ENCODE measurements around the gene TRPC4AP.

The TRPC4AP gene

GRCh38 chr20:35066194-35066593 is 26.4 kb downstream of the TRPC4AP start:
- no peak for DNase-seq
- no peaks in the 10 kb centered on the region for H3K9me3 ChIP-seq
- no peaks in the 10 kb centered on the region for H3K4me1 ChIP-seq
- H3K36me3 ChIP-seq, result peaks cover 21% of the 10 kb centered on the region
- H3K27me3 ChIP-seq, result no peaks in the 10 kb centered on the region
- TF ChIP-seq CTCF (IDR thresholded peaks at IDR 0.05; ENCODE audit: low read depth, low read length), result no peak
- no peak overlapping the region for H3K4me3 ChIP-seq (ENCODE audit: low read depth, low read length)

- no peak for TF ChIP-seq CTCF (IDR thresholded peaks at IDR 0.05; ENCODE audit: low read depth, low read length)
- H3K27me3 ChIP-seq, result no peaks in the 10 kb centered on the region
- H3K9me3 ChIP-seq, result no peaks in the 10 kb centered on the region
- DNase-seq, result no peak
- H3K4me1 ChIP-seq, result no peaks in the 10 kb centered on the region
- no peak overlapping the region for H3K4me3 ChIP-seq (ENCODE audit: low read depth, low read length)
- H3K36me3 ChIP-seq, result peaks cover 21% of the 10 kb centered on the region
These were observed 27.4 kb downstream of the TRPC4AP start for GRCh38 chr20:35065181-35065580.

- H3K4me1 ChIP-seq, result no peaks in the 10 kb centered on the region
- peaks cover 16% of the 10 kb centered on the region for H3K36me3 ChIP-seq
- H3K27me3 ChIP-seq, result no peaks in the 10 kb centered on the region
- no peak for DNase-seq
- no peak overlapping the region for H3K4me3 ChIP-seq (ENCODE audit: low read depth, low read length)
- H3K9me3 ChIP-seq, result no peaks in the 10 kb centered on the region
- TF ChIP-seq CTCF (IDR thresholded peaks at IDR 0.05; ENCODE audit: low read depth, low read length), result no peak
These were observed 29.4 kb downstream of the TRPC4AP start for GRCh38 chr20:35063168-35063567.

GRCh38 chr20:35062478-35062877 is 30.1 kb downstream of the TRPC4AP start:
- Histone ChIP-seq H3K27me3 (no peaks in the 10 kb centered on the region), H3K36me3 (peaks cover 9% of the 10 kb centered on the region), H3K9me3 (no peaks in the 10 kb centered on the region), H3K4me3 (ENCODE audit: low read depth, low read length) (no peak overlapping the region), H3K4me1 (no peaks in the 10 kb centered on the region)
- no peak for DNase-seq
- no peak for TF ChIP-seq CTCF (IDR thresholded peaks at IDR 0.05; ENCODE audit: low read depth, low read length)

GRCh38 chr20:35060168-35060567 is 32.4 kb downstream of the TRPC4AP start:
- no peaks in the 10 kb centered on the region for H3K27me3 ChIP-seq
- H3K4me3 ChIP-seq (ENCODE audit: low read depth, low read length), result no peak overlapping the region
- peaks cover 9% of the 10 kb centered on the region; the same call in 1 of the 2 replicates for H3K36me3 ChIP-seq
- no peaks in the 10 kb centered on the region for H3K9me3 ChIP-seq
- no peak for TF ChIP-seq CTCF (IDR thresholded peaks at IDR 0.05; ENCODE audit: low read depth, low read length)
- peaks cover 7% of the 10 kb centered on the region for H3K4me1 ChIP-seq
- no peak for DNase-seq

- Histone ChIP-seq H3K4me1 (peaks cover 7% of the 10 kb centered on the region), H3K36me3 (peaks cover 11% of the 10 kb centered on the region), H3K4me3 (ENCODE audit: low read depth, low read length) (no peak overlapping the region), H3K27me3 (no peaks in the 10 kb centered on the region), H3K9me3 (no peaks in the 10 kb centered on the region)
- TF ChIP-seq CTCF (IDR thresholded peaks at IDR 0.05; ENCODE audit: low read depth, low read length), result no peak
- DNase-seq, result no peak
These were observed 33.0 kb downstream of the TRPC4AP start for GRCh38 chr20:35059612-35060011.

All from BE2C (cell line).